Measurements from ENCODE around the gene SCMH1.

Gene SCMH1

GRCh38 chr1:41101950-41102607 lies 140.0 kb downstream of the SCMH1 start:
- no peak for DNase-seq
- TF ChIP-seq POLR2A (IDR thresholded peaks at IDR 0.05; ENCODE audit: low read length), result no peak
- no peak for TF ChIP-seq GATA1 (IDR thresholded peaks at IDR 0.05; ENCODE audit: low read depth, low read length)

GRCh38 chr1:41101076-41101475 lies 141.0 kb downstream of the SCMH1 start:
- DNase-seq, result no peak
- TF ChIP-seq GATA1 (IDR thresholded peaks at IDR 0.05; ENCODE audit: low read depth, low read length), result no peak
- no peak for TF ChIP-seq POLR2A (IDR thresholded peaks at IDR 0.05; ENCODE audit: low read length)

GRCh38 chr1:41100170-41100569 lies 141.9 kb downstream of the SCMH1 start:
- TF ChIP-seq GATA1 (IDR thresholded peaks at IDR 0.05; ENCODE audit: low read depth, low read length) (no peak), POLR2A (IDR thresholded peaks at IDR 0.05; ENCODE audit: low read length) (no peak)
- DNase-seq, result no peak

- TF ChIP-seq GATA1 (IDR thresholded peaks at IDR 0.05; ENCODE audit: low read depth, low read length), result no peak
- TF ChIP-seq POLR2A (IDR thresholded peaks at IDR 0.05; ENCODE audit: low read length), result no peak
- DNase-seq, result no peak
Observed at GRCh38 chr1:41098730-41099460, 143.2 kb downstream of the SCMH1 start.

- TF ChIP-seq POLR2A (IDR thresholded peaks at IDR 0.05; ENCODE audit: low read length) (no peak), GATA1 (IDR thresholded peaks at IDR 0.05; ENCODE audit: low read depth, low read length) (no peak)
- DNase-seq, result no peak
Observed at GRCh38 chr1:41097105-41097504, 145.0 kb downstream of the SCMH1 start.

- no peak for DNase-seq
- TF ChIP-seq GATA1 (IDR thresholded peaks at IDR 0.05; ENCODE audit: low read depth, low read length), result no peak
Observed at GRCh38 chr1:41093826-41094225, 148.3 kb downstream of the SCMH1 start.

GRCh38 chr1:41086921-41087320 lies 155.2 kb downstream of the SCMH1 start:
- no peak for DNase-seq
- TF ChIP-seq GATA1 (IDR thresholded peaks at IDR 0.05; ENCODE audit: low read depth, low read length), result no peak
- TF ChIP-seq POLR2A (IDR thresholded peaks at IDR 0.05; ENCODE audit: low read length), result no peak

GRCh38 chr1:41078616-41079015 lies 163.5 kb downstream of the SCMH1 start:
- no peak for DNase-seq
- TF ChIP-seq GATA1 (IDR thresholded peaks at IDR 0.05; ENCODE audit: low read depth, low read length), result no peak
- TF ChIP-seq POLR2A (IDR thresholded peaks at IDR 0.05; ENCODE audit: low read length), result no peak

GRCh38 chr1:41078193-41078592 lies 163.9 kb downstream of the SCMH1 start:
- no peak for TF ChIP-seq POLR2A (IDR thresholded peaks at IDR 0.05; ENCODE audit: low read length)
- no peak for TF ChIP-seq GATA1 (IDR thresholded peaks at IDR 0.05; ENCODE audit: low read depth, low read length)
- no peak for DNase-seq

GRCh38 chr1:41073971-41074370 lies 168.1 kb downstream of the SCMH1 start:
- TF ChIP-seq GATA1 (IDR thresholded peaks at IDR 0.05; ENCODE audit: low read depth, low read length), result no peak
- TF ChIP-seq POLR2A (IDR thresholded peaks at IDR 0.05; ENCODE audit: low read length), result no peak
- DNase-seq, result no peak

- TF ChIP-seq POLR2A (IDR thresholded peaks at IDR 0.05; ENCODE audit: low read length) (no peak), GATA1 (IDR thresholded peaks at IDR 0.05; ENCODE audit: low read depth, low read length) (no peak)
- DNase-seq, result no peak
Observed at GRCh38 chr1:41072051-41072450, 170.1 kb downstream of the SCMH1 start.

- TF ChIP-seq GATA1 (IDR thresholded peaks at IDR 0.05; ENCODE audit: low read depth, low read length), result no peak
- TF ChIP-seq POLR2A (IDR thresholded peaks at IDR 0.05; ENCODE audit: low read length), result no peak
- no peak for DNase-seq
Observed at GRCh38 chr1:41056907-41057306, 185.2 kb downstream of the SCMH1 start.

GRCh38 chr1:41053316-41053715 lies 188.8 kb downstream of the SCMH1 start:
- DNase-seq, result no peak
- TF ChIP-seq POLR2A (IDR thresholded peaks at IDR 0.05; ENCODE audit: low read length), result no peak
- no peak for TF ChIP-seq GATA1 (IDR thresholded peaks at IDR 0.05; ENCODE audit: low read depth, low read length)

- TF ChIP-seq POLR2A (IDR thresholded peaks at IDR 0.05; ENCODE audit: low read length), result no peak
- TF ChIP-seq GATA1 (IDR thresholded peaks at IDR 0.05; ENCODE audit: low read depth, low read length), result no peak
- DNase-seq, result no peak
Observed at GRCh38 chr1:41051022-41051421, 191.1 kb downstream of the SCMH1 start.

- TF ChIP-seq POLR2A (IDR thresholded peaks at IDR 0.05; ENCODE audit: low read length), result no peak
- TF ChIP-seq GATA1 (IDR thresholded peaks at IDR 0.05; ENCODE audit: low read depth, low read length), result no peak
- DNase-seq, result peak in 1 of 2 experiments; percentile 26
Observed at GRCh38 chr1:41048540-41048939, 193.6 kb downstream of the SCMH1 start.
